Stimulated activated CD4-positive, alpha-beta T cell treated with anti-CD3 and anti-CD28 coated beads, Interleukin-2, amount 100 ng/mL, for 48 hours (primary cell): ENCODE data around the gene TM9SF2.
"Not testable (repeated sequence)": the region's sequence is repeated elsewhere in the genome, so short reads cannot be mapped to it uniquely, and the experiment has no call there.

ENCODE experiments used
- DNase-seq, 2 donors: peaks; one replicate each; pipeline ENCODE4 v3.0.0-alpha.2; 2020

TM9SF2 gene, protein sequence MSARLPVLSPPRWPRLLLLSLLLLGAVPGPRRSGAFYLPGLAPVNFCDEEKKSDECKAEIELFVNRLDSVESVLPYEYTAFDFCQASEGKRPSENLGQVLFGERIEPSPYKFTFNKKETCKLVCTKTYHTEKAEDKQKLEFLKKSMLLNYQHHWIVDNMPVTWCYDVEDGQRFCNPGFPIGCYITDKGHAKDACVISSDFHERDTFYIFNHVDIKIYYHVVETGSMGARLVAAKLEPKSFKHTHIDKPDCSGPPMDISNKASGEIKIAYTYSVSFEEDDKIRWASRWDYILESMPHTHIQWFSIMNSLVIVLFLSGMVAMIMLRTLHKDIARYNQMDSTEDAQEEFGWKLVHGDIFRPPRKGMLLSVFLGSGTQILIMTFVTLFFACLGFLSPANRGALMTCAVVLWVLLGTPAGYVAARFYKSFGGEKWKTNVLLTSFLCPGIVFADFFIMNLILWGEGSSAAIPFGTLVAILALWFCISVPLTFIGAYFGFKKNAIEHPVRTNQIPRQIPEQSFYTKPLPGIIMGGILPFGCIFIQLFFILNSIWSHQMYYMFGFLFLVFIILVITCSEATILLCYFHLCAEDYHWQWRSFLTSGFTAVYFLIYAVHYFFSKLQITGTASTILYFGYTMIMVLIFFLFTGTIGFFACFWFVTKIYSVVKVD

DNA sequence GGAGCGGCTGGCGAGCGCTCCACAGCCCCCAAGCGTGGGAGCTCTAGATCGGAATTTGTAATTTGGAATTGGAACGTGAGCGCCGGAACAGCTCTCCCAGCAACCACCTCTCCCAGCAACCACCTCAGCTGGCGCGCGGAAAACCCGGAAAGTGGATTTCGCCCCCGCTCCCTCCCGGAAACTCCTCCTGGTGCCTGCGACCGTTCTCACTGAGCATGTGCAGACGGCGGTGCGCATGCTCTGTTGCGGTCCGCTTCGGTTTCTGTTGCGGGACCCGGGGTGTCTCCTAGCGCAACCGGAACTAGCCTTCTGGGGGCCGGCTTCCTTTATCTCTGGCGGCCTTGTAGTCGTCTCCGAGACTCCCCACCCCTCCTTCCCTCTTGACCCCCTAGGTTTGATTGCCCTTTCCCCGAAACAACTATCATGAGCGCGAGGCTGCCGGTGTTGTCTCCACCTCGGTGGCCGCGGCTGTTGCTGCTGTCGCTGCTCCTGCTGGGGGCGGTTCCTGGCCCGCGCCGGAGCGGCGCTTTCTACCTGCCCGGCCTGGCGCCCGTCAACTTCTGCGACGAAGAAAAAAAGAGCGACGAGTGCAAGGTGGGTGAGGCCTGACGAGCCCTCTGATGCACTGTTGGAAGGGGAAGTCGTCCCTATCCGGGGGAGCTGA, at the start of gene TM9SF2:
TSS of gene TM9SF2 (plus strand) at position 289 of the 664 bp plus-strand sequence. CDS start at position 424, 135 bp downstream.
- peak; percentile 96 to 98 for DNase-seq

DNA sequence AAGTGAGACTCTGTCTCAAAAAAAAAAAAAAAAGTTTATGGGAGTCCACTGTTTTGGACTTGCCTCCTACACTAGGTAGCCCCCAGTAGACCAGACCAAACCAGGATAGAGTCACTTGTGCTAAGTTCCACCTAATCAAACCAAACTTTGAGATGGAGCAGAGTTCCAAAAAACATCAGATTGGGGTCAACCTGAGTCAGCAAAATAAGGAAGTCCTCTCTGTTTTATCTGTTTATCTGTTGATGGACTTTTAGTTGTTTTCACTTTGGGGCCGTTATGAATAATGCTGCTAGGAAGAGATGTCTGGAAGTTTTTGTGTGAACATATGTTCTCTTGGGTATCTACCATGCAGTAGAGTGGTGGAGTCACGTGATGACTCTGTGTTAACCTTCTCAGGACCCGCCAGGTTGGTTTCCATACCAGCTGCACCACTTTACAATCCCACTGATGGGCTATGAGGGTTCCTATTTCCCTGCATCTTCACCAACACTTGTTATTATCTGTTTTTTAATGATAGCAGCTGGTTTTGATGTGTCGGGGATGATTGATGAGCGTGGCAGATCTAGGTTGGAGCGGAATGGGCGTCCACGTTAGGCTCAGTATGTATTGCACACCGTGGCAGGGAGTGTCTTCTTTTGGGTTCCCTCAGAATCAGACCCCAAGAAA, 46.6 kb upstream of the TM9SF2 start:
- DNase-seq: no peak

DNA sequence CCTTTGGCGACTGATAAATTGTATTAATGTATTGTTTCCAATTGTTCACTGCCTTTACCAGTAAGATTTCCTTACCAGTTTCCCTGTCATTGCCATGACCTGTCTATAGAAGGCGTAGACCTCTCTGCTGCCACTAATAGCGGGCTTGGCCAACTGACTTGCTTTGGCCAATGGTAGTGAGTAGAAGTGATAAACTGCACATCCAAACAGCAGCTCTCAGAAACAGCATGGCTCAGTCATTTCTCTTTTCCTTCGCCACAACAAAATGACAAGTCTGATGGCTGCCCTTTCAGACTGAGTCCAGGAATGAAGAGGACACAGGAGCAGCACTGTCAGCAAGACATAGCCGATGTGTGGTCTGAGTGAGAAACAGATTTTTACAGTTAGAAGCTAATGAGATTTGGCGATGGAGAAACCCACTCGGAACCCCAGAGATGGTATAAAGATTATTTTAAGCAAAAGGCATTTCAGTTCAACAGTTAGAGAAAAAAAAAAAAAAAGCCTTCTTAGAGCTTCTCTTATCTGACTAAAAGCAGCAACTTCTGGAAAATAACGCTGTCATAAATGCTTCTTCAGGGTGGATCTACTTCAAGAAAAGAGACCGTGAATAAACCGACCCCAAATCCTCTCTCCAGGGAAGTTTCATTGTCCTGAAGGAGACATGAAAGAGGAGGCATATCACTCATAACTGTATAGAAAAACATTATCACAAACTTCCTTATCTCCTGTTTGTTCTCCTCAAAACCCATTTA, 42.0 kb upstream of the TM9SF2 start:
- no peak for DNase-seq

DNA sequence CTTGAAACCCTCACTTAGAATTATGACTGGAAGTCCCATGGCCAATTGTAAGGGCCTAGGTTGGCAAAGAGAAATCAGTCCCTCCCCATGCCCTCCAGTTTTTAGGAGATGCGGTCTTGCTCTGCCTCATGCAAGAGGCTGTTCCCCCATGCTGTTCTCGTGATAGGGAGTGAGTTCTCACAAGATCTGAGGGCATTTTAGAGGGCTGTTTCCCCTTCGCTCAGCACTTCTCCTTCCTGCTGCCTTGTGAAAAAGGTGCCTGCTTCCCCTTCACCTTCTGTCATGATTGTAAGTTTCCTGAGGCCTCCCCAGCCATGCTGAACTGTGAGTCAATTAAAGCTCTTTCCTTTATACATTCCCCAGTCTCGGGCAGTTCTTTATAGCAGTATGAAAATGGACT, 40.5 kb upstream of the TM9SF2 start:
- not testable (repeated sequence) for DNase-seq

DNA sequence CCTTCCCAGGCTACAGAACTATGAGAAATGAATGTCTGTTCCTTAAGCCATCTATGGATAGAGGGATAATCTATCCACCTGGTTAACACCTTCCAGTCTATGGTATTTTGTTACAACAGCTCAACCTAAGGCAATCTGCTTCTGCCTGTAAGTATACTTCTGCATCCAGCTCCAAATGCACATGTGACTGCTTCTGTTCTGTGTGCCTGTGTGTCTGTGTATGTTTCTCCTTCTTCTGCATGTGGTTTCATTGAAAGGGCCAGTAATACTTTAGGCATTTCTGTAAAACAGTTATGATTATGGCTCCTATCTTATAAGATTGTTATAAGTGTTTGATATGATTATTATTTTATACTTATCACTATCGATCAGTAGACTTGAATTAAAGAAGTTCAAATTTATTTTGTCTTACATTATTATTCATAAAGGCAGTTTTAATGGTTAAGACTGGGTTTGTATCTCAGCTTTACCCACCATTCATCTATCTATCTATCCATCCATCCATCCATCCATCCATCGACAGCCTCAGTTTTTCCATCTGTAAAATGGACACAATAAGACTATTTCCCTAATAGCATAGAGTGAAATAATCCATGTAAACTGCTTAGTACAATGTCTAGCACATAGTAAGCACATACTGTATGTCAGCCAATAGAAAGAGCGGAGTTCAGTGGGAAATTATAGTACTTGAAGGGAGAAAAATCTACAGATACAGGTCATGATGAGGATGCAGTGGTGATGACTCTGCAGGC, 37.5 kb upstream of the TM9SF2 start:
- DNase-seq: no peak

DNA sequence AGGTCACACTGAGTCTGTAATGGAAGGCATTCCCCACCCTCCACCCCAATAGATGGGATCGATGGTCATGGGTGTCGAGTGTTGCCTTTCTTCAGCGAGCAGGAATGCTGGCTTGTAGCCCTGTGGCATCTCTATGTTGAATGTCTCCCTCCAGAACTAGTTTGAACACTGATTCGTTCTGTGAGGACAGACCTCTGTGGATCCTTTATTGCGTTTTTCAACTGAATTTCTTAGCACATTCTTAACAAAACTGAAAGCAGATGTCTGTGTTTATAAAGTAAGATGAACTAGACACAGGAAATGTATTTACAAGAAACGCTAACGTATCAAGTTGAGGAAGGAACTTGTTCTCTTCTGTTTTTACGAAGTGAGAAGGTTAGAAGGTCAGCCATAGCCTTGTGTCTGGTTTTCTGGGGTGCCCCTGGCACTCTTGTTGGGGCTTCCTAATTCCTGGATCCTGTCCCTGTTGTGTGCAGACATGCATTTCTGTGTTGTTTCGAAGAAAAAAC, 36.8 kb upstream of the TM9SF2 start:
- DNase-seq: peak in 1 of 2 donors; percentile 10

DNA sequence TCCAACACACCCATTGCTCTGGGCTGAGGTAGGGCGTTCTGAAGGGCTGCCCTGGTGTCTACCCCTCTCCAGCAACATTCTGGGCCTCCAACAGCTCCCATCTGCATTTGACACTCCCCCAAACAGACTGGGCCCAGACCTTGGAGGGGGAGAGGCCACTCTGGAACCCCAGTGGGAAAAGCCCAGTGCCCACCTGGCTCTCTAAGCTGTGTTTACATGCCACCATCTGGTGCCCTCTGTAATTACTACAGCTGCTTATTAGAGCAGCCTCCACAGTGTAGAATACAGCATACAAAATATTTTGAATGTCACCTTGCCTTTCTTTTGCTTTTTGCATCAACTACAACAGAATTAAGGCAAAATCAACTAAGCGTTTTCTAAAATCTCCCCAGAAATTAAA, 35.8 kb upstream of the TM9SF2 start:
- no peak for DNase-seq

DNA sequence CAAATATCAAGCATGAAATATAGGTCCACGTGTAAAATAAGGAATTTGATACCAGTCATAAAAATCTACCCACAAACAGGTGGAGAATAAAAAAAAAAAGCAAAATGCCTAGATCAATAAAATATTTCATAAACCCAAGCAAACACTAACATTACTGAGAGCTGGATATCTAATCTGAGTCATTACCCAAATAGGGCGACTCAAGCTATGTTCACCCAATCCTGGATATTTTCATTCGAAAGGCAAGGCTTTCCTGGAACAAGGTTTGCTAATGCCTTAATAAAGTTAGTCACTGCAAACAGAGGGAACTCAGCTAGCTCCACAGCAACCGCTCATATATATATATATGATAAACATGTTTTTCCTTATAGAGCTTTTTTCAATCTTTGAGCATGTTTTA, 33.5 kb upstream of the TM9SF2 start:
- DNase-seq: no peak

DNA sequence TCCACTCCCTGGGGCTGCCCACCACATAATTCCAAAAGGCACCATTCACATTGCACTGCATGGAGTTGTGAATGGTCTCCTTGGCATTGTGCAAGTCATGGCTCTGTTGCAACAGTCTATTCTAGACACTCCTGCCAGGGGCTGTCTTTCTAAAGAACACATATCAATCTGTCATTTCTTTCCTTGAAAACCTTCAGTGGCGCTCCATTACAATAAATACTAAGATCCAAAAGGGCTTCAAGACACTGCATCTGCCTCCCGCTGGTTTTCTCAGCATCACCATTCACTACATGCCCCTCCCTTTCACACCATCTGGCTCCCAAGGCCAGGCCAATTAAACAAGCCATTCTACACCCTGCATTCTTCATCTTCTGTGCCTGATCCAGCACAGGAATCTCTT, 32.2 kb upstream of the TM9SF2 start:
- no peak for DNase-seq

DNA sequence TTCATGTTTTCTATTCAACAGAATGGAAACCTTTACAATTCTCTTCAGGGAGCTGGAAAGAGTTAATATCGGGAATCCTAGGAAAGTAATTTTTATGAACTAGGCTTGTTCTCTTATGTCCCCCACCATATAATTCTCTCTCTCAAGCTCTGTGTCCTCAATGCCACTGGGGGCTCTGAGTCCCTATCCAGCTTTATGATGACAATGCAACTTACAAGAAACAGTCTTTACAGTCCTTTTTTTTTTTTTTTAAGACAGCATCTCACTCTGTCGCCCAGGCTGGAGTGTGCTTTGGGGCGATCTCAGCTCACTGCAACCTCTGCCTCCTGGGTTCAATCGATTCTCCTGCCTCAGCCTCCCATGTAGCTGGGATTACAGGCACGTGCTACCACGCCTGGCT, 31.2 kb upstream of the TM9SF2 start:
- DNase-seq: no peak

DNA sequence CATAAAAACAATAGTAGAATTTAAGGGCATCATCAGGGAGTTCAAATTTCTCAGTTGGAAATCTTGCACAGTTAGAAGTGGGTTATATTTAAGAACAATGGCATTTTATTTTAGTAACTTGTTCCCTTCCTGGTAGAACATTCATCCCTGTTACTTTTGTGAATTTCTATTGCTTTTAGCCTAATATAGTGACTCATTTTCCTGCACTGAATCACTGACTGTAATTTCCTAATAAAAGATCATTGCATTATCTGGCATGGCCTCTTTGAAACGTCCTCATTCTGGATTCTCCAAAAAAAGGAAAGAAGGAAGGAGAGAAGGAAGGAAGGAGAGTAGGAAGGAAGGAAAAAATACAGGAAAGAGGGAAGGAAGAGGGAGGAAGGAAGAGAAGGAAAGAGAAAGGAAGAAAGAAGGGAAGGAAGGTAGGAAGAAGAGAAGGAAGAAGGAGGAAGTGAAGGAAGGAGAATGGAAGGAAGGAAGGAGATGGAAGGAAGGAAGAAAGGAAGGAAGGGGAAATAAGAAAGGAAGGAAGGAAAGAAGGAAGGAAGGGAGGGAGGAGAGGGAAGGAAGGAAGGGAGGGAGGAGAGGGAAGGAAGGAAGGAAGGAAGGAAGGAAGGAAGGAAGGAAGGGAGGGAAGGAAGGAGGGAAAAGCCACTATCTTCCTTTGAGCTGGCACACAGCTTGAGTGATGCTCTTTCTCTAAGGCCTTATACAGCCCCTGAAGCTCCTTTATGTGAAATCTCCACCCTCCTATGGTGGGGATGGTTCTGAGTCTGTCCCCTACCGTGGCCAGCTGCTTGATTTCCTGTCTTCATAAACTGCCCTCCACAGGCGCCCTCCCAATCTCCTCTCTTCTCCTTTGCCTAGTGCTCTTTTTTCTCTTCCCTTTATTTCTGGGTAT, 29.8 kb upstream of the TM9SF2 start:
- DNase-seq: no peak

DNA sequence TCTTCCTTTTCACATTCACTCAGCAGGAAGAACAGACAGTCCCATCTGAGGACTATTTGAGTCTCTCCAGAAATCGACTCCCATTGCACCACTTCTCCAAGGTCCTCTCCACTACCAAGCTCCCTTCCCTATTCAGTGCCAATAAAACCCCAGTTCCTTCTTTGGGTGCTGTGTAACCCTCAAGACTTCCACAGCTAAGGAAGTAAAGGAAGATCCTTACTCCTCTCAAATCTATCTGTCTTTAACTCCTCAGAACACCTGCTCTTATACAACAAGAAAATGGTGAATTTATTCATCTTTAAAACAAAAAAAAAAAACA, 29.2 kb upstream of the TM9SF2 start:
- DNase-seq: no peak

DNA sequence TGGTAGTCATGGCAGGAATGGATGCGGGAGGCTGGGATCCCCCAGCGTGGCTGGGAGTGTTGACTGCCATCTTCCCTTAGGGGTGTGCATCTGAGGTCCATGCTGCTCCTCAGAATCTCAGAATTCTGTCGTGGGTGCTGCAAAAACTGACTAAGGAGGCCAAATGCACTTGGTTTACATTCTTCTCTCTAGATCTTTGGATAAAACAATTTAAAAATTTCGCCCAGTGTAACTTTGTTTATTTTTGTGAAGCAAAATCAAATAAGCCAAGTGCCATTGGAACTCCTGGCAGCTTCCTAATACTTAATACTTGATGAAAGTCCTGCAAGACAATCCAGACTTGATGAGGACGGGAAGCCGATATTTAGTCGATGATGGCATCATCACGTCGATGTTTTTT, 27.8 kb upstream of the TM9SF2 start:
- DNase-seq: no peak

DNA sequence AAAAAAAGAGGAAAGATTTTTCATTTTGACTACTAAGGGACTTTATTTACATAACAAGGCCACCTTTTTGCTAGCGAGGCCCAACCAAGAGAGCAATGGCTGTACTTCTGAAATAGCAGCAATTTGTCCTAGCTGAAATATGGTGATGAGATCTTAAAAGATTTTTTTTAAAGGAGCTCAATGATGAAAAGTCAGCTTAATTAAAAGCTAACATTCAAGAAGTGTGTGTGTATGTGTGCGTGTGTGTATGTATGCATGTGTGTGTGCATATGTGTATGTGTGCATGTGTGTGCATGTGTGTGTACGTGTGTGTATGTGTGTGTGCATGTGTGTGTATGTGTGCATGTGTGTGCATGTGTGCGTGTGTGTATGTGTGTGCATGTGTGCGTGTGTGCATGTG, 24.6 kb upstream of the TM9SF2 start:
- no peak for DNase-seq

DNA sequence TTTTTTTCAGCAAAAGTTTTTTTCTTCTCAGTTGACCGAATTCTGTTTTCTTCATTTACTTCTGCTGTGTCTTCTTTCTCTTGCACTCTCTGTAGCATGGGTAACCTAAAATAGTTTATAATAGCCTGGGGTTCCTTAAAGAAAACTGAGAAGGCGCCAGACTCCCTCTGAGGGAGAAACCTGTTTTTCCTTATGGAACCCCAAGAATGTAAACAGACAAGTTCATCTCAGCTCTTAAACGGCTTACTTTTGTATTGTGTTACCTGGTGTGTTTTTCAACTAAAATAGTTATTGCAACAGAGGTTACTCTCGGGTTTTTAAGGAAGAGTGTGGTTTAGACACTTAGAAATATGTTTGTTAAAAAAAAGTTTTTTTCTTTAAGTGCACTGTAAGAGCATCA, 23.8 kb upstream of the TM9SF2 start:
- no peak for DNase-seq

DNA sequence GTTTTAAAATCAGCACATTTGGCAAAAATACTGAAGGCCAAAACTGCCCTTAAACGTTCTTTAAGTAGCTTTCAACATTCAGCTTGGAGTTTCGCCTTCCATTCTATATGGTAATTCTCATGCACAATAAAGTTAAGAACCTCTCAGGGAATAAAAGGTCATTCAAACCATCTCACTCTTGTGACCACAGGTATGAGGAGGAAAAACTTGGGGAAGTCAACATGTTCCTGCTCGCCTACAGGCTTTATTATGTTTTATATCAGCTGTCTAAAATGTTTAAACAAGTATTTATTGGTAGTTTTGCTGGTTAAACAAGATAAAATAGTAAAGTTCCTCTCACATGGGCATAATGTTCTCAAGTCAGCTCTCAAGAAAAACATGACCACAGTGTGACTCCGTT, 19.9 kb upstream of the TM9SF2 start:
- no peak for DNase-seq

DNA sequence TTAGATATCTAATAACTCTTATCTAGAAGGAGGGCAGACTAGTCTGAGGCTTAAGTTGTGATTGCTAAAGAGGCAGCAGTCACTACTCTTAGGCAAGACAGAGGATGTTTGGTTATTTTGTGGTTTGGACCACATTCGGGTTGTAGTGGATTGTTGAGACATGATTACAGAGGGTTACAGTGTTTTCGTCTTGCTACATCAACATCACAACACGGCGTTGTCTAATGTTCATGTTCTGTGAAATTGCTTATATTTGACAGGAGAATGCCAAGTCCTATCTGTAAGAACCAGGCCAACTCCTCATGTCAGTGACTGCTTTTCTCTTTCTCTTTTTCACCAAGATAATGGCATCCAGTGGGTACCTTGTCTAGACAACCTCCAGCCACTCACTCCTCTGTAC, 16.8 kb upstream of the TM9SF2 start:
- no peak for DNase-seq

DNA sequence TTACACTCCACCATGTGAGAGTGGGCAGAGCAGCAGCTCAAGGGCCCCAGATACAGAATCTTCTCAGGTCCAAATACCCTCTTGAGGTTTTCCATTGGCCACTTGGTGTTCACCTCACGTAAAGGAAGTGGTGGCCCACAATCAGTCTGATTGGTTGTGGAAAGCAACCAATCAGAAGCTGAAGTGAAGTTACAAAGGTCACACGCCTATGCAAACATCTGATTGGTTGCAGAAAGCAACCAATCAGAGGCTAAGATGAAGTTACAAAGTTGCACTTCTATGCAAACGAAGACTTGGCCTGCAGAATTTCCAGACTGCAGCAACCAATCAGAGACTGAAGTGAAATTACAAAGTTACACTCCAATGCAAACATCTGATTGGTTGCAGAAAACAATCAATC, 14.3 kb upstream of the TM9SF2 start:
- no peak for DNase-seq

DNA sequence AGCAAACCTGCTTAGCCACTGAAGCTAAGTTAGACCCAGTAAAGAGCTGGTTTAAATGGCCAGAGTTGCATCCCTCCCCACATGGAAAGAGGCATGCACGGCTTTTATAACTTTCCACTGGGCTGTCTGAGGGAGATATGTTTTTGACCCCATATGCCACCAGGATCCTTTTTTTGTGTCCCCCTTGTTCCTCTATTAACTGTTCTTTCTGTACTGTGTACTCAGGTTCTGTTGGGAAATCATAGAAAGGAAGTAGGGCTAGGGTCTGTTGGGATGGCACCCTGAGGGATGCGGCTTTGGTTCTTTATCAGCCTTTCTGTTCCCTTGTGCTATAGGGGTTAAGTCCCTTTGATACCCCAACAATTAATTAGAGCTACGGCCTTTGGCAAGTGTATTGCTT, 12.2 kb upstream of the TM9SF2 start:
- no peak for DNase-seq

DNA sequence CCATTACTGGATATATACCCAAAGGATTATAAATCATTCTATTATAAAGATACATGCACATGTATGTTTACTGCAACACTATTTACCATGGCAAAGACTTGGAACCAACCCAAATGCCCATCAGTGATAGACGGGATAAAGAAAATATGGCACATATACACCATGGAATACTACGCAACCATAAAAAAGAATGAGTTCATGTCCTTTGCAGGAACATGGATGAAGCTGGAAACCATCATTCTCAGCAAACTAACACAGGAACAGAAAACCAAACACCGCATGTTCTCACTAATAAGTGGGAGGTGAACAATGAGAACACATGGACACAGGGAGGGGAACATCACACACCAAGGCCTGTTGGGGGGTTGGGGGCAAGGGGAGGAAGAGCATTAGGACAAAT, 9.5 kb upstream of the TM9SF2 start:
- DNase-seq: not testable (repeated sequence)
